Kidney tubule cell (primary cell): ENCODE results near the gene PTPRG.
"Not testable (repeated sequence)": the region's sequence is repeated elsewhere in the genome, so short reads cannot be mapped to it uniquely, and the experiment has no call there.

Experiments
- DNase-seq: peaks from one replicate; pipeline ENCODE4 v3.0.0-alpha.2; 2018; ENCODE audit warnings: low spot score

PTPRG gene

DNA sequence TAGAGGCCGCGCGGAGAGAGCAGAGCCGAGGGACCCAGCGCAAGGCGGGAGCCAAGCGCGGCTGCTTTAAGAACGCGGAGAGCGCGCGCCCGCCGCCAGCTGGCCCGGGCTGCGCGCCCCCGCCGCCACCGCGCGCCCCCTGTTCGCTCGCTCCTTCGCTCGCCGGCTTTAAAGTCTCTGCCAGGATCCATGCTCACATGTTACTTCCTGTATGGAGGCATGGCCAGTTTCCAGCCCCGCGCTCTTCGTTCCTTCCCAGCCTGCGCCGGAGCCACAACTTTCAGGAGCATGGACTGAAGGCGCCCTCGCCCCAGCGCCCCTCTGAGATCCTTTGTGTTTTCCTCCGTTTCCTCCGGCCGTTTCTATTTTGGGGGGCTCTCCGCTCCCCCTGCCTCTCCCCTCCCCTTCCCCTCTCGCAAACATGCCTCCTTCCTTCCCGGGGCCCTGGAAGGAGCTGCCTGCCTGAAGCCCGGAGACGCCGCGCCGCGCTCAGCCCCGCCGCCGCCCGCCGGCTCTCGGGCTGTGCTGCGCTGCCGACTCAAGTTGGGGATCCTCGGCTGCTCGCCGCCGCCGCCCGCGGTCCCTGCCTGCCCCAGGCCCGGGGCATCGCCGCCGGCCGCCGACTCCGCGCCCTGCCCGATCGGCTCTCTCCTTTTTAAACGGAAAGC is at the start of gene PTPRG:
PTPRG (plus strand) TSS at position 198 of the 668 bp plus-strand sequence. CDS start 717 bp downstream, outside the sequence.
- DNase-seq = peak; percentile 96

DNA sequence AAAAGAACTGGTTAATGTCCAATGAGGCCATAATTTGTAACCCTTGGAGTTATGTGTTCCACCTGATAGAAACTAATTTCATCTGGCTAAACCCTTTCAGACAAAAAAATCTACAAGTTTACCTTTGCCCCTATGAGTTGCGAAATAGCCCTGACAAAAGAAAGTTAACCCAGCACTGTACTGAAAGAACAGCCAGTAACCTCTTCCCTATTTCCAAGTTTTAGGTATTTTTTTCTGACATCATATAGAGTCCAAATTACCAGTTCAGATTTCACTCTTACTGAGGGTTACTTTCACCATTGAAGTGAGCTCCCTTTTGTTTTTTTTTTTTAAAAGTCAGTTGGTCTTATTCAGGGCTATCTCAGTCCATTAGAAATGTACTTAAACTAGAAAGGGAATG is 42.8 kb upstream of the PTPRG start:
- no peak for DNase-seq

DNA sequence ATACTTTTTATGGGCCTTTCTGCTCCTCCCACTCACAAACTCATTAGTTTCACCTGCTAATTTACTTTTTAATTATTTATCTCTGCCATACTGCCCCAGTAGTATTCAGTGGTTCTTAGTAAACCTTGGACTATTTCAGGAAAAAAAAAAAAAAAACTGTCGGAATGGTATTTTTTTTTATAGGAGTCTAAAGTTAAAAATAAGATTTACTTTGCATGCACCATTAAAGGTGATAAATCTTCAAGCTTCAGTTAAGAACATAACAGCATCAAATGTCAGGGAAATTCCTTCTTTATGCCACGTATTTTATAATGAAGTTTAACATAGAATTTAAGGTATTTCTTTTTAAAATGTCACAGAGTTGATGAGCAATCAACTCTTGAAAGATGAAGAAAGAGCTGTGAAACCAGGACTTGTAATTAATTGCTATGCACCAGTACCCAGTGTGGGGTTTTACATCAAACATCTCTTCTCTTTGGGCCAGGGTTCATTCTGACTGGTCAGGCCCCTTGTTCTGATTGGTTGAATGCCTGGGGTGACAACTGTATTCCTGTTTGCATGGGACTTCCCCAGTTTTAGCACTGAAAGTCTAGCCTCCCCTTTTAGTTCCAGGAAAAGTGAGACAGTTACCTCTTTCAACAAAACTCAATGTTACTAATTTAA is 40.3 kb upstream of the PTPRG start:
- peak; percentile 22 for DNase-seq

DNA sequence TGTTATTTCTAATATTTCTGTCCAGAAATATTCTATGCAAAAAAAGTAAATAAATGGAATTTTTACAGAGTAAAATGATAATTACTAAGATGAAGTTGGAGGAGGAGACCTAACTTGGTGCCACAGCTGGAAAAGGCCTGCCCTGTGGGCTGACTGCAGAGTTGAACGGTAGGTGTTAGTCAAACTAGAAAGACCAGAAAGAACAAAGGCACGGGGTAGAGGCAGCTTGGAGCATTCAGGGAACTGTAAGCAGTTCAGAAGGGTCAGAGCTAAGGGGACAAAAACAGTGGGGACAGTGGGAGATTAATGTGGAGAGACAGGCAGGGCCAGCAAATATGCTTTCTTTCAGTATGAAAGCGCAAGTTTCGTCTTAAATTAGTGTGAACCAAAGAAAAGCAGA is 39.3 kb upstream of the PTPRG start:
- no peak for DNase-seq

DNA sequence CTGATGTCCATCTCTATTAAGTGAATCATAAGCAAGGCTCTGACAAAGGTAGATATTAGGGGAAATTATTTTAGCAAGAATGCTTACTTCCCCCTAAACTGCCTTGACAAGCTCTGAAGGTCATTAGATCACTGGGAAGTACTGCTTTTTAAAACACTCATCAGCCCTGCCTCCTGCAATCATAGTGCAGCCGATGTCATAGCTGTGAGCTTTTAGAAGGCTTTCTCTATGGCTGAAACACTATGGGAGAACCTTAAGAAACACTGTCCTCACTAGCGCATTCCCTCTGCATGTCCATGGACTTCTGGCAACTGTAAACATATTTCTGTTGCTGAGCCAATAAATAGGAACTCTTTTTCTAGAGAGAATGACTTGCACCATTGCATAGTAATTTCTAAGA is 38.7 kb upstream of the PTPRG start:
- no peak for DNase-seq

DNA sequence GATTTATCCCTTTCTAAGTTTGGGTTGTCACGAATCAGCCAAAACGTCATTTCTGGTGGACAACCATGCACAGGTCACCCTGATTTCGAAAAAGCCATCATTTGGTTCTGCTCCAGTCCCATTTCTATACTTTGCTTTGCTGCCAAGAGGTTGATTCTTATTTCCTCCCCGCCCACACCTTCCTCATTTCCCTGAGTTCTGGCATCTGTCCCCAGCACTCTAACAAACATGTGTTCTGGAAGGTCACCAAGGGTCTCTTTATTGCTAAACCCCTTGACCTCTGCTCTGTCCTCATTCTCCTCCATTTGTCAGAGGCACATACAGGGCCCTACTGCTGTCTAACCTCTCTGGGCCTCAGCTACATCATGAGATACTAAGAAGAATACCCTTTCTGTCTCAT is 36.4 kb upstream of the PTPRG start:
- DNase-seq = no peak

DNA sequence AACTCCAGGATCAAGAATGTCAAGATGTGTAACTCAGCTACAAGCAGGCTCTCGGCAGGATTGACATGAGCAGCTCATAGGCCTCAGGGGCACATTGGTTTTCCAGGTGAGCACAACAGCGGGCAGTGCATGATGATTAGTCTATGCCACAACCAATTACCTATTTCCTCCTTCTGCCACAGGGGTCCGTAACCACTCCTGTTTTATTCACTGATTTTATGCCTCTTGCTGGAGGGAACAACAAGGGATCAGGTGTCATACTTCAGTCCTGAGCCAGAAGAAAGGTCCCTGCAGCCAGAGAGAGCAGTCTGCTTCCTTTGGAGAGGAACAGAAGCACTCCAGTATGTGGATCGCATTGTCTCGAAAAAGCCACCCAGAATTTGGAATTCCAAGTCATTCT is 35.1 kb upstream of the PTPRG start:
- no peak for DNase-seq

DNA sequence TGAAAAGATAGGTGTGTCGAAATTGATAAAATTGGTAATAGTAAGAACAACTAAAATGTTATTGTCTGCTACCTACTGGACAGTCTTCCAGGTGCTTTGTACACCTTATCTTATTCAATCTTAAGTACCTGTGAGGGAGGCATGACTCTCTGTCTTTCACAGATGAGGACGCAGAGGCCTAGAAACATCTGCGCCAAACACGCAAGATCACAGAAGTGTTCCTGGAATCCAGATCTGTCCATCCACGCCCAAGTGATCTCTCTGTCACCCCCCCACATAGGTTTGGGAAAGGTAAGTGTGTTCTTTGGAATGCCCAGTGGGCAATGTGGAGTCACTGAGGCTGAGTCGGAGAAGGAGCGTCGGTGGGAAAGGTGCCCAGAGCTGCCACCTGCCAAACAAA is 34.4 kb upstream of the PTPRG start:
- no peak for DNase-seq

DNA sequence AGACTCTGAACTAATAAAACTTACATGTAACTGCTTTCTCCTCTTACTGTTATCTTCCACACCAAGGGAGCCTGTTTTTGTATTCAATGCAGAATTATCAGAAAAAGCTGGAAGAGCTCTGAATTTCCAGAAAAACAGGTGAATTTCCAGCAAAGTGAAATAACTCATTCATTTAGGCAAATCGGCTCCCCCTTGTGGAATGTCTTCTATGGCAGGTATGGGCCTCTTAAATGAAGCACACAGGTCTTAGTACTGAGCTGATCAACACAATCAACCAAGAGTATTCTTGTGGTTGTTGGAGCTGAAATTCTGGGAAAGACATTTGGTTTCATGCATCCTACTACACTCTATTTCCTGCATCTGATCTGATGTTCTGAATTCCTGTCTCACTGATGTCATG is 31.0 kb upstream of the PTPRG start:
- DNase-seq = peak; percentile 49

DNA sequence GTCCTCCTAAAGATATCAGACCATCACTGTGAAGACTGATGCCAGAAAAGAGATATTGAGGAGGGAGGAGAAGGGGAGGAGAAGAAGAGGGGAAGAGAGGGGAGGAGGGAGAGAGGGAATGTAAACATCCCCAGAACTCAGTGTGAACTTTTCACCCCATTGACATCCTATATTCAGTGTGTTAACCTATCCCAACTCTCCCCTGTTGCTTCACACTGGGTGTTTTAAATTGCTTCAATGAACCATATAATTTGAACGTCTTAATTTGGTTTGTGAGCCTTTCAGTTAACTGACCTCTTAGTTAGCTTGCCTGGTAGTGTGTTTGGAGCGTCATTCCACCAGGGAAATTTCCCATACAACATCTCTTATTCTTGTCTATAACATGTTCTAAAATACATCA is 29.8 kb upstream of the PTPRG start:
- DNase-seq = no peak

DNA sequence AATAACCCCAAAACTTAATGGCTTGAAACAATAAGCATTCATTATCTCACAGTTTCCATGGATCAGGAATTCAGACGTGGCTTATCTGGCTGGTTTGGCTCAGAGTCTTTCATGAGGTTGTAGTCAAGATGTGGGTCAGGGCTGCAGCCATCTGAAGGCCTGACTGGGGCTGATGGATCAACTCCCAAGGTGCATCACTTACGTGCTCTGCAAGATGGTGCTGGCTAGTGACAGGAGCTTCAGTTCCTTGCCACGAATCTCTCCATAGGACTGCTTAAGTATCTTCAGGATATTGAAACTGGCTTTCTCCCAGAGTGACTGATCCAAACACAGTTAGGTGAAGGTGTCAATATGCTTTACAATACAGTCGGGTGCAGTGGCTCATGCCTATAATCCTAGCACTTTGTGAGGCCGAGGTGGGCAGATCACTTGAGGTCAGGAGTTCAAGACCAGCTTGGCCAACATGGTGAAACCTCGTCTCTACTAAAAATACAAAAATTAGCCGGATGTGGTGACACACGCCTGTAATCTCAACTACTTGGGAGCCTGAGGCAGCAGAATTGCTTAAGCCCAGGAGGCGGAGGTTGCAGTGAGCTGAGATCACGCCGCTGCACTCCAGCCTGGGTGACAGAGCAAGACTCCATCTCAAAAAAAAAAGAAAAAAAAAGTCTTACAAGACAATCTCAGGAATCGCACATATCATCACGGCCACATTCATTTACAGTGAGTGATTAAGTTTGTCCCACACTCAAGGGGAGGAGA is 28.5 kb upstream of the PTPRG start:
- DNase-seq = no peak

DNA sequence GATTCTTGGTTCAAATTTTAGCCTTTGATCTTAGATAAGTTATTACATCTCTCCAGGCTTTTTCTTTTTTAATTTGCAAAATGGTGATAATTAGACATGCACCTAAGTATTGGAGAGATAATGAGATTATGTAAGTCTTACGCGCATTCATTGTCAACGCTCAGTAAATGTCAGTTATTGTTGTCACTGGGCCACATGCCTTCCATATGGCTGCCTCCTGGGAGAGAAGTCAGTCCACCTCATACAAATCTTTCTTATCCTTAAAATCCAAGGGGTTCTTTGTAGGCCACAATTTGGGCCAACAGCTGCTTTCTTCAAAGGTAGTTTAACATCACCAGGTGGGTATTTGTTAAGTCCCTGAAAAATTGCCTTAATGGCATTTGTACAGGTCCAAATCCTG is 25.5 kb upstream of the PTPRG start:
- no peak for DNase-seq

DNA sequence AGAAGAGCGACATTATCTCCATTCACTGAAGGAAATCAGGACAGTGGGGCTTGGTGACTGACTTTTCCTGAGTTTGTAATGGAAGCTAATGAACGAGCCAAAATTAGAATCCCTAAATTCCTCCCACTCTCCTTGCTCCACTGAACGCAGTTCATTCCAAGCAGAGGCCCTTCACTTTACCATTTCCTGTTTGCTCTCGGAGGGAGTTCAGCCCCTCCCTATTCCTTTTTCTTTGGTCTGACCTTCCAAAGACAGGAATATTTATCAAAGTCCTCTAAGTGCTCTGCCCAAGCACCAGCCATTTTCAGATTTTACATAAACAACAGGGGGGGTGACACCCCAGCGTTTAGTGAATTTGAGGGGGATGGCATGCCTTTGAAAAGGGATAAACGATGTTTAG is 24.0 kb upstream of the PTPRG start:
- DNase-seq = peak; percentile 60

DNA sequence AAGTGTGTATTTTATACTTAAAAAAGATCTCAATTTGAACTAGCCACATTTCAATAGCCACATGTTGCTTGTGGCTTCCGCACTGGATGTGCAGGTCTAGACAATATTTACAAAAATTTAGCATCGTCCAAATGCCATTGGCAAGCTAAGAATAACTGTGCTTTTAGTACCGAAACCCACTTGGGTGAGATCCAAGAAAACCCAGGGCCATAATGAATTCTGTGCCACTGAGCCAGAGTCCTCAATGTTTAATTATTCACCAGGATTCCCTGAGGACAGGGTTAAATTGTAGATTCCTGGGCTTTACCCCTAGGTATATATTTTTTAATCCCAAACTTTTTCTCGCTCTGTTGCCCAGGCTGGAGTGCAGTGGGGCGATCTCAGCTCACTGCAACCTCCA is 22.9 kb upstream of the PTPRG start:
- peak; percentile 58 for DNase-seq

DNA sequence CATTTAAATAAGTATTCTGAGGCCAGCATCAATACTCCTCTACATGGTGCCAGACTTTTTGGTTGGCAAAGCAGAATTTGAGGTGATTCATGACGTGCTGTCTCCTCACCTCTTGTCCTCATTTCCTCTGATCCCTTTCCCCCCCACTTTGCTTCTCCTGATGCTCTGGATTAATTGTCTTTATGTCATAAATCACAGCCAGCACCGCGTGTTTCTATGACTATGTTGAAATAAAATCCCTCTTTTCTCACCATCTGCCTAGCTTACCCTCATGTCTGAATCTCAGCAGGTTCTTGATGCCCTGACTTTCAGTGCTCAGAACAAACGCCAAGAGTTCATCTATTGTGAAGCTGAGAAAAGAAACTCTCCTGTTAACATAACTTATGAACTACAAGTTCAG is 19.7 kb upstream of the PTPRG start:
- DNase-seq = peak; percentile 32

DNA sequence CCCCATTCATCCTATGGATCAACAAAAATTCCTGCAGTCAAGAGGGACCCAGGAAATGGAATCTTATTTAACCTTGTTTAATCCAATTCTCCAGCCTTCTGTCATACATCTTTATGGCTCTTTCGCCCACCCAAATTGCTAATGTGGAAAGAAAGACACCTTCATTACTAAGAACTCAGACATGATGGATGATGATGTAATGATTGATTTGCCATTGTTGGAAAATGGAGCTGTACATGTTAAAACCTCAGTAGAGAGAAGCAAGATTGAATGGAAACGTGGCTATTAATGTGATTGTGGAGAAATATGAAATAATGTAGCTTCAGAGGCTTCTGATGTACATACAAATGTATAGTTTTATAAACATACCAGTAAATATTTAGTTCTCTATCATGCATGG is 15.7 kb upstream of the PTPRG start:
- DNase-seq = no peak

DNA sequence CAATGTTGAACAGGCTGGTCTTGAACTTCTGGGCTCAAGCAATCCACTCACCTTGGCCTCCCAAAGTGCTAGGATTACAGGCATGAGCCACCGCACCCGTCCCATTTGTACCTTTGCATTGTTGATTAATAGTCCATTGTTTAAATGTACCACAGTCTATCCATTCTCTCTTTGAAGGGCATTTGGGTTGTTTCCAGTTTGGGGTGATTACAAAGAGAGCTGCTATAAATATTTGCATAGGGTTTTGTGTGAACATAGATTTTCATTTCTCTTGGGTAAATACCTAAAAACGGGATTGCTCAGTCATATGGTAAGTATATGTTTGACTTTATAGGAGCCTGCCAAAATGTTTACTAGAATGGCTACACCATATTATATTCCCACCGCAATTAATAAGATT is 13.7 kb upstream of the PTPRG start:
- DNase-seq = no peak

DNA sequence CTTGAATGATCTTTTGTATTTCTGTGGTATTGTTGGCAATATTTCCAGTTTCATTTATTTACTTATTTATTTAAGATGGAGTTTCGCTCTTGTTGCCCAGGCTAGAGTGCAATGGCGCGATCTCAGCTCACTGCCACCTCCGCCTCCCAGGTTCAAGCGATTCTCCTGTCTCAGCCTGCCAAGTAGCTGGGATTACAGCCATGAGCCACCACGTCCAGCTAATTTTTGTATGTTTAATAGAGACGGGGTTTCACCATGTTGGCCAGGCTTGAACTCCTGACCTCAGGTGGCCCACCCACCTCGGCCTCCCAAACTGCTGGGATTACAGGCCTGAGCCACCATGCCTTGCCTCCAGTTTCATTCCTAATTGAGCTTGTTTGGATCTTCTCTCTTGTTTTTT is 8.7 kb upstream of the PTPRG start:
- not testable (repeated sequence) for DNase-seq

DNA sequence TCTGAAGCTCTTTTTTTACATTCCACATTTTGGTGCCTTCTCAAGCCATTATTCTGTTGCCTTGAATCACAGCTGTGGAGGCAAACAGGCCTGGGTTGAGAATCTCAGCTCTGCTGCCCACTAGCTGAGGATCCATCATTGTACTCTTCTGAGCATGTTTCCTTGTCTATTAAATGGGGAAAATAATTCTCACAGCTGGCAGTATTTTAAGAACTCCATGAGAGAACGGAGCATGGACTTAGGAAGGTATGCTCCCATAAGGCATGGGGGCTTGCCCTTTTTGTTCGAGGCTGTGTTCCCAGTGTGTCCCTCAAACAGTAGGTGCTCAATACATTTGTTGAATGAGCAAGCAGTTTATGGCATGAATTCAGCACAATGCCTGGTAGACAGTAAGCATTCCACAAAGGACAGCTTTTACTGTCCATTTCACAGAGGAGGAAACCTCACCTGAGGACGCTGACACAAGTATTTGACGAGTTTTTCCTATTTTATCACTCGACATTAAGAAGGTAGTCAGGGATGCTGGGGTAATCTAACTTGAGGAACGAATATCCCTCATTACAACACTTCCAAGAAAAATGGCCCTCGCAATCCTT is 2.1 kb upstream of the PTPRG start:
- no peak for DNase-seq

DNA sequence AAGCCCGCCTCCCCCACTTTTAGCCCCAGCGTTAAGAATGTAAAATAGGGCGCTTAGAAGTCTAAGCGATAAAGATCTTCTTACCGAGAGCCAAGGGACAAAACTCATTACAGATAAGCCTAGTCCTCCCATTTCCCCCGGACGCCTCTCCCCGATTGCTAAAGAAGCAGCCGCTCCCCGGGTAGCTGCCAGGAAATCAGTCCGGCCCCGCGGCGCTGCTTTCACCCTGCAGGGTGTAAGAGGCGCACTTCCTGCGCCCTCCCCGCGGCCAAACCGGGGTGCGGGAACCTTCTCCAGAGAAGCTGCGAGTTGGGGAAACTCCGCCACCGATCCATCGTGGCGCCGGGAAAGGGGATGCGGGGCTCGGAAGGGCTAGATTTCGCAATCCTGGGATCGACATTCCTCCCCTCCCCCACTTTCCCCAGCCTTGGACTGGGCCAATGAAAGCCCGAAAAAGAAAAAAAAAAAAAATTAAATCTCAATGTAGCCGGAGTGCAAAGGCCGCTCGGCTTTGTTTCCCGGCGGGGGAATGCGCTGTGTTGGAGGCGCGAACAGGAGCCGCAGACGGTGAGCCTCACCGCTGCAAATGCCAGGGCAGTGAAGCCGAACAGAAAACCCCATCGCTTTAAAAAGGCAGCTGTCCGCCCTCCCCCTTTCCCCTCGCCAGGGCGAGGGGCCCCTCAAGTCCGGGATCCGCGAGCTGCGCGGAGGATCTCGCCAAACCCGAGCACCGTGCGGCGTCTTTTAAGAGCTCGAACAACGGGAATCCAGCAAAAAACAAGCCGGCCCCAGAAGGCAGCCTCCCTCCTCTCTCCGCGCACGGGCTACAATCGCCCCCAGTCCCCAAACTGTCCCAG is 626 bp upstream of the PTPRG start:
- peak; percentile 90 for DNase-seq

DNA sequence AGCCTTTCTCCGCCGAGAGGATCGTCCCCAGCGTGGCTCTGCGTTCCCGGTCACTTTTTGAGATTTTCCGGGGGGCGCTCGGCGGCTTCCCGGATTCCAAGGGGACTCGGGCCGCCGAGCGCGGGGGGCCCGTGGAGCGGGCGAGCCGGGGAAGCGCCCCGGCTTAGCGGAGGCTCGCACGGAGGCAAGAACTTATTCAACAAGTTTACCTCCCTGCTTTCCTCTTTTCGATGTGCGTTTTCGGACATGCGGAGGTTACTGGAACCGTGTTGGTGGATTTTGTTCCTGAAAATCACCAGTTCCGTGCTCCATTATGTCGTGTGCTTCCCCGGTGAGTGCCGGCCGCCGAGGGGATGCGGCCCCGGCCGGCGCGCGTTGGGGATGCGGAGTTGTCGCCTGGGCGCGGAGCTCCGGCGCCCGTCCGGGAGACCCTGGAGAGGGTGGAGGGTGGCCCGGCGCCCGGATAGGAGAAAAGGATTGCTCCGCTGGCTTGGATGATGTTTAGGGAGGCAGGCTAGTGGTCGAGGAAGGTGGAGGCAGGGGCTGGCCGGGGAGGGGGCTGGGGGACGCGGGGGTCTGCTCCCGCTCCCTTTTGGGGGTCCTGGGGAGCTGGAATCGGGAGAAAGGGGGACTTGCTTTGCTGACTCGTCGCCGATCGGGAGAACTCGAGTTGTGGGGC is 810 bp downstream of the PTPRG start:
- DNase-seq = peak; percentile 40
